UCSD-AML1 (cell line): ENCODE measurements around the gene CORO6.
A peak's percentile ranks its signal among the peaks of the same experiment; 100 is the strongest.

Source experiments
- DNase-seq: peaks from one replicate; lab custom pipeline; 2025; ENCODE audit not compliant: unreplicated experiment; lab: John Stamatoyannopoulos, UW

CORO6 gene

GRCh38 chr17:29613856-29614255 is 8.9 kb downstream of the CORO6 start:
- DNase-seq = no peak

- peak; percentile 89 for DNase-seq
Observed at GRCh38 chr17:29613352-29613837, 9.3 kb downstream of the CORO6 start.

GRCh38 chr17:29612404-29613280 is 10.1 kb downstream of the CORO6 start:
- DNase-seq = no peak

GRCh38 chr17:29612094-29612403 is 10.7 kb downstream of the CORO6 start:
- DNase-seq = no peak

GRCh38 chr17:29611351-29612093 is 11.2 kb downstream of the CORO6 start:
- no peak for DNase-seq

GRCh38 chr17:29610395-29610794 is 12.3 kb downstream of the CORO6 start:
- DNase-seq = no peak

GRCh38 chr17:29608986-29609385 is 13.7 kb downstream of the CORO6 start:
- no peak for DNase-seq

- DNase-seq = no peak
Observed at GRCh38 chr17:29607557-29608195, 15.0 kb downstream of the CORO6 start.

GRCh38 chr17:29603109-29603674 is 19.5 kb downstream of the CORO6 start:
- no peak for DNase-seq

- no peak for DNase-seq
Observed at GRCh38 chr17:29597361-29598172, 25.1 kb downstream of the CORO6 start.

- no peak for DNase-seq
Observed at GRCh38 chr17:29596811-29597210, 25.9 kb downstream of the CORO6 start.

GRCh38 chr17:29595943-29596774 is 26.6 kb downstream of the CORO6 start:
- no peak for DNase-seq

- DNase-seq = no peak
Observed at GRCh38 chr17:29595107-29595942, 27.4 kb downstream of the CORO6 start.

- no peak for DNase-seq
Observed at GRCh38 chr17:29594519-29595090, 28.1 kb downstream of the CORO6 start.

- DNase-seq = peak; percentile 36
Observed at GRCh38 chr17:29593591-29594518, 28.9 kb downstream of the CORO6 start.

GRCh38 chr17:29592850-29593551 is 29.7 kb downstream of the CORO6 start, which contains the start of gene ANKRD13B:
Gene ANKRD13B (plus strand): TSS chr17:29593132. CDS start chr17:29593622, 490 bp downstream.
- DNase-seq = peak; percentile 31
